HG03060 (cell line): Measurements from ENCODE around the gene SERPINA12.

Experiments used
- ATAC-seq: cut with Tn5 transposase; IDR thresholded peaks from one replicate; pipeline ENCODE4 v1.9.1; 2021; ENCODE audit warnings: low read depth, moderate number of reproducible peaks; ENCODE audit not compliant: unreplicated experiment

The SERPINA12 gene

GRCh38 chr14:94441531-94442205, 67.6 kb downstream of the SERPINA12 start:
- ATAC-seq: no peak

GRCh38 chr14:94441130-94441529, 68.1 kb downstream of the SERPINA12 start:
- ATAC-seq: no peak

GRCh38 chr14:94439453-94440057, 69.7 kb downstream of the SERPINA12 start:
- no peak for ATAC-seq
